ENCODE measurements around the gene FGD4. TPM values are rescaled to one million over a fixed set of nuclear protein-coding genes. Genes with fewer than 3 reads are reported as not detected.

FGD4 gene
- total RNA-seq (10 to 100 TPM; 35.1 to 64.6 TPM), polyA plus RNA-seq (10 to 100 TPM in 1 of 2 donors, 1 to 10 TPM in 1; 4.8 to 13.2 TPM)
- long read RNA-seq, donor 1, partial matches to known transcripts: 0 of 4 reads
- long read RNA-seq, donor 1, other reads (novel, unspliced or antisense): 0 of 4 reads
- long read RNA-seq, donor 2, partial matches to known transcripts: 0 of 2 reads
- long read RNA-seq, donor 2, other reads (novel, unspliced or antisense): 0 of 2 reads
- long read RNA-seq, donor 3, partial matches to known transcripts: 0 of 2 reads
- long read RNA-seq, donor 3, other reads (novel, unspliced or antisense): 0 of 2 reads
- long read RNA-seq, donor 4, partial matches to known transcripts: 0 of 1 reads
- long read RNA-seq, donor 4, other reads (novel, unspliced or antisense): 0 of 1 reads
- long read RNA-seq, donor 5, full-length matches to known transcripts: 3 of 3 reads
- long read RNA-seq, donor 5, partial matches to known transcripts: 0 of 3 reads
- long read RNA-seq, donor 5, other reads (novel, unspliced or antisense): 0 of 3 reads

DNA sequence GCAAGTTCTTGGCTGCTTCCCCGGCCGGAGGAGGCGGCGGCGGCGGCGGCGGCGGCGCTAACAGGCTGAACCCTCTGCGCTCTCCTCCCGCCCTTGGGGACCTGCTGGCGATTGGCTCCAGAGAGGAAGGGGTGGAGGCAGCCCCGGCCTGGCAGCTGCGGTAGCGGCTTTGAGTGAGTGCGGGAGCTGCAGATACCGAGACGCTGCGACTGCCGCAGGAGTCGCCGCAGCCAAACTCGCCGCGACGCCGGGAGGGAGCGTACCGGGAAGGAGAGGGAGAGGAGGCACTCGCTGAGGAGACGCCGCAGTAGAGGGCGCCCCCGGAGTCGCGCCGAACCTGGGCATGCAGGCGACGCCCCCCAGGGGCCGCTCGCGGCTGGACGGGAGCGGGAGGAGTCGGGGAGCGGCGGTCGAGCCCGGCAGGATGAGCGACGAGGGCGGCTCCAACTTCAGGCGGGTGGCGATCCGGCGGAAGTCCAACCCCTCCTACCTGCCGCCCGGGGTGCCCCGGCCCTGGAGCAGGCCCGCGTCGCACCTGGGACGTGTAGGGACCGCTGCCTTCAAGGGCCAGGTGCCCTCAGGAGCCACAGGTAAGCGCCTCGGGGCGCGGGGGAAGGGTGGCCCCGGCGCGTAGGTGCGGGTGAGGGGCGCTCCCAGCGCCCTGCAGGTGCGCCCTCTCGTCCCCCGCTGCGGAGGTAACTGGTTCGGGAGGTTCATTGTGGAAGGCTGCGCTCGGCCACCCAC, at the start of gene FGD4:
Gene FGD4, plus strand, starts transcription at position 189 of the 744 bp plus-strand sequence.
- peak within 1 kb of the TSS; percentile 14 to 19 for H3K9ac ChIP-seq (ENCODE audit: insufficient read depth in 1 of 2, low read length in 2 of 2)
- peak within 1 kb of the TSS; percentile 89 to 92 for H3K27ac ChIP-seq (ENCODE audit: low read depth in 1 of 2, low read length in 1 of 2)

DNA sequence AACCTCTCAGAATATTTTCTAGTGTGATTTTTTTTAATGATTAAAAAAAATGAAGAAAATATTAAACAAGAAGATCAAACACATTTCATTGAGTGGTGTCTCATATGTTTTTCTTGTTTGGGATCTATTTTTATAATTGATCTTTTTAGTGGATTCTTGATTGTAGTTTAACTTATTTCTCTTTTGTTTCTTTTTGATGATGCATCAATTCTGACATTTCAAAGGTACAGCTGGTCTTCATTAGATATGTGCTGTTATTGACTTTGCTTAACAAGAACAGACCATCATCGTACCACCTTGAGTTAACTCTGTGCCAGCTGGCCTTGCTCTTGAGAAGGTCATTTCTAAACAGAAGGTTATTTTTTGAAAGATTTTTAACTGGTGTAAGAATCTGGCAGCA, 45.8 kb upstream of the FGD4 start:
- Histone ChIP-seq H3K27me3 (ENCODE audit: control insufficient read depth in 3 of 3, insufficient read depth in 3 of 3, low read length in 2 of 3) (no peaks in the 10 kb centered on the region), H3K9ac (ENCODE audit: insufficient read depth in 1 of 2, low read length in 2 of 2) (no peak overlapping the region), H3K4me1 (ENCODE audit: control insufficient read depth in 5 of 5, insufficient read depth in 5 of 5, low read length in 5 of 5) (no peaks in the 10 kb centered on the region), H3K36me3 (ENCODE audit: control insufficient read depth in 4 of 4, insufficient read depth in 4 of 4, low read length in 4 of 4) (no peaks in the 10 kb centered on the region), H3K27ac (ENCODE audit: low read depth in 1 of 2, low read length in 1 of 2) (no peak overlapping the region), H3K9me3 (ENCODE audit: control insufficient read depth in 4 of 4, insufficient read depth in 3 of 4, low read length in 3 of 4) (no peaks in the 10 kb centered on the region), H3K4me3 (no peak overlapping the region)
- TF ChIP-seq, protein P1, sequence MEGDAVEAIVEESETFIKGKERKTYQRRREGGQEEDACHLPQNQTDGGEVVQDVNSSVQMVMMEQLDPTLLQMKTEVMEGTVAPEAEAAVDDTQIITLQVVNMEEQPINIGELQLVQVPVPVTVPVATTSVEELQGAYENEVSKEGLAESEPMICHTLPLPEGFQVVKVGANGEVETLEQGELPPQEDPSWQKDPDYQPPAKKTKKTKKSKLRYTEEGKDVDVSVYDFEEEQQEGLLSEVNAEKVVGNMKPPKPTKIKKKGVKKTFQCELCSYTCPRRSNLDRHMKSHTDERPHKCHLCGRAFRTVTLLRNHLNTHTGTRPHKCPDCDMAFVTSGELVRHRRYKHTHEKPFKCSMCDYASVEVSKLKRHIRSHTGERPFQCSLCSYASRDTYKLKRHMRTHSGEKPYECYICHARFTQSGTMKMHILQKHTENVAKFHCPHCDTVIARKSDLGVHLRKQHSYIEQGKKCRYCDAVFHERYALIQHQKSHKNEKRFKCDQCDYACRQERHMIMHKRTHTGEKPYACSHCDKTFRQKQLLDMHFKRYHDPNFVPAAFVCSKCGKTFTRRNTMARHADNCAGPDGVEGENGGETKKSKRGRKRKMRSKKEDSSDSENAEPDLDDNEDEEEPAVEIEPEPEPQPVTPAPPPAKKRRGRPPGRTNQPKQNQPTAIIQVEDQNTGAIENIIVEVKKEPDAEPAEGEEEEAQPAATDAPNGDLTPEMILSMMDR (IDR thresholded peaks at IDR 0.05; ENCODE audit: control extremely low read depth, extremely low read depth): no peak
- no peak for DNase-seq
- WGBS, 2 donors: 88 to 93% methylated on average over 1 of the region's 1 CpG
- no peak for ATAC-seq (ENCODE audit: insufficient read depth, low FRiP score)

More for the DNA sequence above, at the start of gene FGD4:
- DNase-seq (peak; percentile 80 to 86 (median 85)), ATAC-seq (ENCODE audit: insufficient read depth, low FRiP score) (peak; percentile 96)
- Histone ChIP-seq H3K27me3 (ENCODE audit: control insufficient read depth in 3 of 3, insufficient read depth in 3 of 3, low read length in 2 of 3) (peaks cover 0 to 16% (median 9%) of the 10 kb centered on the region in 3 donors), H3K4me1 (ENCODE audit: control insufficient read depth in 5 of 5, insufficient read depth in 5 of 5, low read length in 5 of 5) (peaks cover 0 to 8% (median 0%) of the 10 kb centered on the region in 5 donors), H3K9me3 (ENCODE audit: control insufficient read depth in 4 of 4, insufficient read depth in 3 of 4, low read length in 3 of 4) (no peaks in the 10 kb centered on the region), H3K36me3 (ENCODE audit: control insufficient read depth in 4 of 4, insufficient read depth in 4 of 4, low read length in 4 of 4) (no peaks in the 10 kb centered on the region), H3K4me3 (peak within 1 kb of the TSS; percentile 81)
- TF ChIP-seq, protein P1 (IDR thresholded peaks at IDR 0.05; ENCODE audit: control extremely low read depth, extremely low read depth): no peak
- 0 to 1% methylated on average over 62 to 82 of the region's 82 CpGs for WGBS, 2 donors

DNA sequence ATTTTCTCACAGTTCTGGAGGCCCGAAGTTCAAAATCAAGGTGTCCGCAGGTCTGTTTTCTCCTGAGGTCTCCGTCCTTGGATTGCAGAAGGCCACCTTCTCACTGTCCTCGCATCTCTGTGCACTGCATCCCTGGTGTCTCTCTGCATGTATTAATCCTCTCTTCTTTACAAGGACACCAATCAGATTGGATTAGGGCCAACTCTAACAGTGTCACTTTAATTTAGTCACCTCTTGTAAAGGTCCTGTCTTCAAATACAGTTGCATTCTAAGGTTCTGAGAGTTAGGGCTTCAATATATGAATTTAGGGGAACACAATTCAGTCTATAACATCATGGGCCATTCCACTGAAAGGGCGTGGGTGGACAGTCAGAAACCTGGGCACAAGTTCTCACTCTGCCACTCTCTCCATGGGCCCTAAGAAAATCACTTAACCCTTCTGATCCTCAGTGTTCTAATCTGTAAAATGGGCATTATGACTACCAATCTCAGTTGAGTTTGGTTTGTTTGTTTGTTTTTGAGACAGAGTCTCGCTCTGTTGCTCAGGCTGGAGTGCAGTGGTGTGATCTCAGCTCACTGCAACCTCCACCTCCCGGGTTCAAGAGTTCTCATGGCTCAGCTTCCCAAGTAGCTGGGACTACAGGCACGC, 41.6 kb upstream of the FGD4 start:
- TF ChIP-seq, protein P1 (IDR thresholded peaks at IDR 0.05; ENCODE audit: control extremely low read depth, extremely low read depth): no peak
- DNase-seq: no peak
- no peak overlapping the region for H3K4me3 ChIP-seq
- no peaks in the 10 kb centered on the region for H3K9me3 ChIP-seq (ENCODE audit: control insufficient read depth in 4 of 4, insufficient read depth in 3 of 4, low read length in 3 of 4)
- ATAC-seq (ENCODE audit: insufficient read depth, low FRiP score): no peak
- H3K36me3 ChIP-seq (ENCODE audit: control insufficient read depth in 4 of 4, insufficient read depth in 4 of 4, low read length in 4 of 4): no peaks in the 10 kb centered on the region
- H3K27ac ChIP-seq (ENCODE audit: low read depth in 1 of 2, low read length in 1 of 2): no peak overlapping the region
- H3K4me1 ChIP-seq (ENCODE audit: control insufficient read depth in 5 of 5, insufficient read depth in 5 of 5, low read length in 5 of 5): peaks cover 0 to 1% (median 0%) of the 10 kb centered on the region in 5 donors
- H3K9ac ChIP-seq (ENCODE audit: insufficient read depth in 1 of 2, low read length in 2 of 2): no peak overlapping the region
- 97% methylated on average over 8 of the region's 8 CpGs for WGBS, 2 donors
- H3K27me3 ChIP-seq (ENCODE audit: control insufficient read depth in 3 of 3, insufficient read depth in 3 of 3, low read length in 2 of 3): no peaks in the 10 kb centered on the region

Measured in lung (tissue), 16 donors.